Neural cell (in vitro differentiated cells): ENCODE measurements around the gene RPL41.

Source experiments
- EP300 ChIP-seq: fragments of 450-650 bp; conservative IDR thresholded peaks from 2 replicates; pipeline ENCODE4 v1.6.1; 2014; ENCODE audit warnings: antibody characterized with exemption, mild to moderate bottlenecking, moderate library complexity; ENCODE audit not compliant: poor library complexity, severe bottlenecking
- EZH2 ChIP-seq: fragments of 200-600, 300-800 bp; shearing (Covaris generic), sonication (generic); IDR thresholded peaks from 2 replicates; pipeline ENCODE4 v1.6.1; 2014; ENCODE audit warnings: antibody characterized with exemption, low read length, borderline replicate concordance, mild to moderate bottlenecking; ENCODE audit not compliant: insufficient read depth, poor library complexity, severe bottlenecking
- RAD21 ChIP-seq: fragments of 450-650 bp; conservative IDR thresholded peaks from 2 replicates; pipeline ENCODE4 v1.6.1; 2014; ENCODE audit warnings: antibody characterized with exemption, mild to moderate bottlenecking, moderate library complexity
- TAF1 ChIP-seq: IDR thresholded peaks from 2 replicates; pipeline ENCODE4 v1.6.1; 2012; ENCODE audit warnings: low read depth
- TF ChIP-seq, protein P1 (sequence below): fragments of 450-650 bp; IDR thresholded peaks from 2 replicates; pipeline ENCODE4 v1.5.1; 2014; ENCODE audit warnings: antibody characterized with exemption, mild to moderate bottlenecking, moderate library complexity; ENCODE audit not compliant: poor library complexity, severe bottlenecking
- TF ChIP-seq, protein P2 (sequence below): IDR thresholded peaks from 2 replicates; pipeline ENCODE4 v1.6.1; 2012; ENCODE audit warnings: borderline replicate concordance

DNA sequence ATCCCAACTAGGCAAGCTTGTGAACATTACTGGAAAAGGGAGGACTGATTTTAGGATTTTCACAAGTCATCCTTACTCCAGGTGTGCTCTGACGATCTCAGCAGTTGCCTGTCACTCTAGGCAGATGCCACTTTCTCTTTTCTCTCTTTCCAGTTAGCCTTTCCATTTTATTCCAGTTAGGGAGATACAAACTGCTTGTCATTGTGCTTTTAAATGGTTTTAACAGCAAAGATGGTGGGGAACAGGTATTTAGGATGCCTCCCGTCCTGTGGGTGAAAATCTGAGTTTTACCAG lies 10.9 kb upstream of the RPL41 start:
- TF ChIP-seq RAD21 (no peak), EZH2 (no peak), TAF1 (no peak), EP300 (no peak)
- TF ChIP-seq, protein P1, sequence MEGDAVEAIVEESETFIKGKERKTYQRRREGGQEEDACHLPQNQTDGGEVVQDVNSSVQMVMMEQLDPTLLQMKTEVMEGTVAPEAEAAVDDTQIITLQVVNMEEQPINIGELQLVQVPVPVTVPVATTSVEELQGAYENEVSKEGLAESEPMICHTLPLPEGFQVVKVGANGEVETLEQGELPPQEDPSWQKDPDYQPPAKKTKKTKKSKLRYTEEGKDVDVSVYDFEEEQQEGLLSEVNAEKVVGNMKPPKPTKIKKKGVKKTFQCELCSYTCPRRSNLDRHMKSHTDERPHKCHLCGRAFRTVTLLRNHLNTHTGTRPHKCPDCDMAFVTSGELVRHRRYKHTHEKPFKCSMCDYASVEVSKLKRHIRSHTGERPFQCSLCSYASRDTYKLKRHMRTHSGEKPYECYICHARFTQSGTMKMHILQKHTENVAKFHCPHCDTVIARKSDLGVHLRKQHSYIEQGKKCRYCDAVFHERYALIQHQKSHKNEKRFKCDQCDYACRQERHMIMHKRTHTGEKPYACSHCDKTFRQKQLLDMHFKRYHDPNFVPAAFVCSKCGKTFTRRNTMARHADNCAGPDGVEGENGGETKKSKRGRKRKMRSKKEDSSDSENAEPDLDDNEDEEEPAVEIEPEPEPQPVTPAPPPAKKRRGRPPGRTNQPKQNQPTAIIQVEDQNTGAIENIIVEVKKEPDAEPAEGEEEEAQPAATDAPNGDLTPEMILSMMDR: no peak
- TF ChIP-seq, protein P2, sequence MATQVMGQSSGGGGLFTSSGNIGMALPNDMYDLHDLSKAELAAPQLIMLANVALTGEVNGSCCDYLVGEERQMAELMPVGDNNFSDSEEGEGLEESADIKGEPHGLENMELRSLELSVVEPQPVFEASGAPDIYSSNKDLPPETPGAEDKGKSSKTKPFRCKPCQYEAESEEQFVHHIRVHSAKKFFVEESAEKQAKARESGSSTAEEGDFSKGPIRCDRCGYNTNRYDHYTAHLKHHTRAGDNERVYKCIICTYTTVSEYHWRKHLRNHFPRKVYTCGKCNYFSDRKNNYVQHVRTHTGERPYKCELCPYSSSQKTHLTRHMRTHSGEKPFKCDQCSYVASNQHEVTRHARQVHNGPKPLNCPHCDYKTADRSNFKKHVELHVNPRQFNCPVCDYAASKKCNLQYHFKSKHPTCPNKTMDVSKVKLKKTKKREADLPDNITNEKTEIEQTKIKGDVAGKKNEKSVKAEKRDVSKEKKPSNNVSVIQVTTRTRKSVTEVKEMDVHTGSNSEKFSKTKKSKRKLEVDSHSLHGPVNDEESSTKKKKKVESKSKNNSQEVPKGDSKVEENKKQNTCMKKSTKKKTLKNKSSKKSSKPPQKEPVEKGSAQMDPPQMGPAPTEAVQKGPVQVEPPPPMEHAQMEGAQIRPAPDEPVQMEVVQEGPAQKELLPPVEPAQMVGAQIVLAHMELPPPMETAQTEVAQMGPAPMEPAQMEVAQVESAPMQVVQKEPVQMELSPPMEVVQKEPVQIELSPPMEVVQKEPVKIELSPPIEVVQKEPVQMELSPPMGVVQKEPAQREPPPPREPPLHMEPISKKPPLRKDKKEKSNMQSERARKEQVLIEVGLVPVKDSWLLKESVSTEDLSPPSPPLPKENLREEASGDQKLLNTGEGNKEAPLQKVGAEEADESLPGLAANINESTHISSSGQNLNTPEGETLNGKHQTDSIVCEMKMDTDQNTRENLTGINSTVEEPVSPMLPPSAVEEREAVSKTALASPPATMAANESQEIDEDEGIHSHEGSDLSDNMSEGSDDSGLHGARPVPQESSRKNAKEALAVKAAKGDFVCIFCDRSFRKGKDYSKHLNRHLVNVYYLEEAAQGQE: no peak
